Lung (tissue), 12 donors: Measurements from ENCODE around the gene ANKRD50. TPM values are rescaled to one million over a fixed set of nuclear protein-coding genes. Genes with fewer than 3 reads are reported as not detected.
A peak's percentile ranks its signal among the peaks of the same experiment; 100 is the strongest.

ENCODE experiments used
- ATAC-seq: fragments of 200-7000 bp; cut with Tn5 transposase; one replicate; pipeline ENCODE4 v1.9.1; 2020; ENCODE audit warnings: moderate number of reproducible peaks; ENCODE audit not compliant: insufficient read depth, low FRiP score
- DNase-seq, 3 donors: peaks; one replicate each; pipeline ENCODE4 v3.0.0-alpha.2; 2013 to 2017
- H3K27ac ChIP-seq, 2 donors: one replicate each; pipeline ENCODE4 v1.5.1; 2013; ENCODE audit warnings: mild to moderate bottlenecking in 2 of 2, moderate library complexity in 2 of 2, control low read depth in 1 of 2, inconsistent platforms in 1 of 2, low read depth in 1 of 2, low read length in 1 of 2
- H3K27me3 ChIP-seq, 3 donors: one replicate each; pipeline ENCODE4 v1.5.1; 2013; ENCODE audit warnings: low read length in 2 of 3; ENCODE audit not compliant: control insufficient read depth in 3 of 3, insufficient read depth in 3 of 3
- H3K36me3 ChIP-seq, 4 donors: one replicate each; pipeline ENCODE4 v1.5.1; 2013; ENCODE audit warnings: low read length in 4 of 4, mild to moderate bottlenecking in 1 of 4, moderate library complexity in 1 of 4; ENCODE audit not compliant: control insufficient read depth in 4 of 4, insufficient read depth in 4 of 4
- H3K4me1 ChIP-seq, 5 donors: one replicate each; pipeline ENCODE4 v1.5.1; 2013; ENCODE audit warnings: low read length in 5 of 5, mild to moderate bottlenecking in 2 of 5, moderate library complexity in 1 of 5; ENCODE audit not compliant: control insufficient read depth in 5 of 5, insufficient read depth in 5 of 5
- H3K4me3 ChIP-seq: one replicate; pipeline ENCODE4 v1.5.1; 2013; ENCODE audit warnings: mild to moderate bottlenecking, control low read depth, moderate library complexity
- H3K9ac ChIP-seq, 2 donors: one replicate each; pipeline ENCODE4 v1.5.1; 2013; ENCODE audit warnings: low read length in 2 of 2, control low read depth in 1 of 2; ENCODE audit not compliant: insufficient read depth in 1 of 2
- H3K9me3 ChIP-seq, 4 donors: one replicate each; pipeline ENCODE4 v1.5.1; 2013; ENCODE audit warnings: low read length in 3 of 4, mild to moderate bottlenecking in 1 of 4, moderate library complexity in 1 of 4; ENCODE audit not compliant: control insufficient read depth in 4 of 4, insufficient read depth in 3 of 4
- CTCF ChIP-seq: IDR thresholded peaks from 2 replicates; pipeline ENCODE4 v1.5.1; 2012; ENCODE audit warnings: mild to moderate bottlenecking; ENCODE audit errors: control extremely low read depth, extremely low read depth
- WGBS, 2 donors: extraction: QIAGEN DNeasy Blood & Tissue Kit; methylation state at CpG; one replicate each; pipeline ENCODE4 v1.1.7; 2013; 5-methylcytosine and 5-hydroxymethylcytosine counted together
- polyA plus RNA-seq, 2 donors: library from polyadenylated mRNA; stranded (reverse); fragments of 200-250 nt; gene quantifications; one replicate each; pipeline ENCODE4 v1.2.1, GENCODE V29; 2013
- total RNA-seq, 2 donors: library from RNA; depleted of rRNA in 1 of 2; stranded (reverse); fragments of >200 nt in 1 of 2; gene quantifications; one replicate each; pipeline ENCODE4 v1.2.1, GENCODE V29; 2014 to 2021
- donor health status: control.
- donor health status: control.
- donor health status: Bipolar disorder and iron deficiency.
- donor health status: healthy.
- donor health status: DM: yes; HTN: yes; CAD: no.

ANKRD50 gene
- total and polyA plus RNA-seq, 4 donors: 4.0 to 137 (median 11.6) TPM

- H3K36me3 ChIP-seq: no peaks in the 10 kb centered on the region
- H3K4me3 ChIP-seq: no peak overlapping the region
- no peak for DNase-seq
- no peaks in the 10 kb centered on the region for H3K9me3 ChIP-seq
- no peak for TF ChIP-seq CTCF
- ATAC-seq: no peak
- H3K27me3 ChIP-seq: no peaks in the 10 kb centered on the region
- no peak overlapping the region for H3K9ac ChIP-seq
- H3K27ac ChIP-seq: no peak overlapping the region
- 91% methylated on average over 3 of the region's 3 CpGs for WGBS, 2 donors
- no peaks in the 10 kb centered on the region for H3K4me1 ChIP-seq
Observed at GRCh38 chr4:124726269-124726668, 13.7 kb upstream of the ANKRD50 start.

GRCh38 chr4:124722071-124722470, 9.5 kb upstream of the ANKRD50 start:
- TF ChIP-seq CTCF: no peak
- Histone ChIP-seq H3K27ac (no peak overlapping the region), H3K9me3 (no peaks in the 10 kb centered on the region), H3K36me3 (no peaks in the 10 kb centered on the region), H3K4me3 (no peak overlapping the region), H3K4me1 (no peaks in the 10 kb centered on the region), H3K9ac (no peak overlapping the region), H3K27me3 (no peaks in the 10 kb centered on the region)
- DNase-seq: no peak
- ATAC-seq: no peak

GRCh38 chr4:124717101-124717500, 4.6 kb upstream of the ANKRD50 start:
- ATAC-seq (no peak), DNase-seq (no peak)
- Histone ChIP-seq H3K36me3 (no peaks in the 10 kb centered on the region), H3K9ac (no peak overlapping the region), H3K27ac (no peak overlapping the region), H3K9me3 (no peaks in the 10 kb centered on the region), H3K27me3 (no peaks in the 10 kb centered on the region), H3K4me3 (no peak overlapping the region), H3K4me1 (peaks cover 0 to 15% (median 6%) of the 10 kb centered on the region in 5 donors)
- TF ChIP-seq CTCF: no peak
- WGBS, 2 donors: 72 to 82% methylated on average over 4 of the region's 4 CpGs

- H3K4me1 ChIP-seq: peaks cover 4 to 45% (median 22%) of the 10 kb centered on the region in 5 donors
- DNase-seq (peak; percentile 86 to 92 (median 91)), ATAC-seq (peak; percentile 31)
- peaks cover 0 to 5% (median 2%) of the 10 kb centered on the region in 4 donors for H3K36me3 ChIP-seq
- TF ChIP-seq CTCF: peak; percentile 5
- H3K27me3 ChIP-seq: no peaks in the 10 kb centered on the region
- H3K27ac ChIP-seq: peak overlapping the region; percentile 94 to 97
- peak overlapping the region; percentile 94 to 100 for H3K9ac ChIP-seq
- peak overlapping the region; percentile 39 for H3K4me3 ChIP-seq
- 0 to 2% methylated on average over 12 of the region's 12 CpGs for WGBS, 2 donors
- no peaks in the 10 kb centered on the region for H3K9me3 ChIP-seq
Observed at GRCh38 chr4:124713185-124713592, 657 bp upstream of the ANKRD50 start.
